Effector memory CD4-positive, alpha-beta T cell (primary cell): Measurements from ENCODE around the gene TRAPPC10.

Experiments
- DNase-seq, 3 donors: peaks; one replicate each; pipeline ENCODE4 v3.0.0-alpha.2; 2020
- H3K27ac ChIP-seq: 2 replicates; pipeline ENCODE4 v1.7.0; 2013; ENCODE audit warnings: mild to moderate bottlenecking, low read length, moderate library complexity; ENCODE audit not compliant: insufficient read depth, poor library complexity, severe bottlenecking
- H3K27me3 ChIP-seq: replicated peaks from 2 replicates; pipeline ENCODE4 v1.7.0; 2013; ENCODE audit warnings: mild to moderate bottlenecking, low read length; ENCODE audit not compliant: insufficient read depth, control insufficient read depth, poor library complexity, severe bottlenecking
- H3K36me3 ChIP-seq: 2 replicates; pipeline ENCODE4 v1.7.0; 2013; ENCODE audit warnings: mild to moderate bottlenecking, low read length, moderate library complexity; ENCODE audit not compliant: control insufficient read depth, insufficient read depth
- H3K4me1 ChIP-seq: 2 replicates; pipeline ENCODE4 v1.7.0; 2013; ENCODE audit warnings: low read length, mild to moderate bottlenecking; ENCODE audit not compliant: control insufficient read depth, insufficient read depth, poor library complexity, severe bottlenecking
- H3K4me3 ChIP-seq: 2 replicates; pipeline ENCODE4 v1.7.0; 2013; ENCODE audit warnings: low read length, low read depth, mild to moderate bottlenecking; ENCODE audit not compliant: insufficient read depth, poor library complexity, severe bottlenecking
- H3K9me3 ChIP-seq: 2 replicates; pipeline ENCODE4 v1.7.0; 2013; ENCODE audit warnings: mild to moderate bottlenecking, low read length, moderate library complexity; ENCODE audit not compliant: control insufficient read depth

TRAPPC10 gene

DNA sequence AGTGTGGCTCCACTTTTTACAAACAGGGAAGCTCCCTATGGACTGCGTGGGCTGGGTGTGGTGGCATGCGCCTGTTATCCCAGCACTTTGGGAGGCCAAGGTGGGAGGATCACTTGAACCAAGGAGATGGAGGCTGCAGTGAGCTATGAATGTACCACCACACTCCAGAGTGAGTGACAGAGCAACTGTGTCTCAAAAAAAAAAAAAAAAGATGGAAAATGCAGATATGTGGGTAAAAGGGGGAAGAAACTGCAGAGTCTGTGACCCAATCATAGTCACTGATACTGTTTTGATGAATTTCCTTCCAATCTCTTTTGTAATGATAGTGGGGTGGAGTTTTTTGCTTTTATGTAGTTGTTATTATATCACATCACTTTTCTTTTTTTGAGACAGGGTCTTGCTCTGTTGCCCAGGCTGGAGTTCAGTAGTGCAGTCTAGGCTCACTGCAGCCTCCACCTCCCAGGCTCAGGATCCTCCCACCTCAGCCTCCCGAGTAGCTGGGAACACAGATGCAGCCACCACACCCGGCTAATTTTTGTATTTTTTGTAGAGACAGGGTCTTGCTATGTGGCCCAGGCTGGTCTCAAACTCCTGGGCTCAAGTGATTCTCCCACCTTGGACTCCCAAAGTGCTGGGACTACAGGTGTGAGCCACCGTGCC is 8.7 kb upstream of the TRAPPC10 start:
- no peak overlapping the region for H3K27ac ChIP-seq
- no peak overlapping the region for H3K4me3 ChIP-seq
- no peaks in the 10 kb centered on the region for H3K36me3 ChIP-seq

DNA sequence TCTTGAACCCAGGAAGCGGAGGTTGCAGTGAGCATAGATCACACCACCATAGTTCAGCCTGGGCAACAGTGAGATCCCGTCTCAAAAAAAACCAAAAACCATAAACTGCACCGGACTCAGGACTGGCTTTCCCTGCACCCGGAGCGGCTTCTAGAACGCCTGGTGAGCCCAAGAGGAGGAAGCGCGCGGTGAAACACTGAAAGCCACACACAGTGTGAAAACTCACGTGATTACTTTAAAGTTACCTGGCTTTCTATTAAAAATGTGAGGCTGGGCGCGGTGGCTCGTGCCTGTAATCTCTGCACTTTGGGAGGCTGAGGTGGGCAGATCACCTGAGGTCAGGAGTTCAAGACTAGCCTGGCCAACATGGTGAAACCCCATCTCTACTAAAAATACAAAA is 7.0 kb upstream of the TRAPPC10 start:
- Histone ChIP-seq H3K27me3 (no peaks in the 10 kb centered on the region), H3K4me1 (no peaks in the 10 kb centered on the region), H3K4me3 (no peak overlapping the region), H3K27ac (no peak overlapping the region), H3K9me3 (no peaks in the 10 kb centered on the region), H3K36me3 (no peaks in the 10 kb centered on the region)
- no peak for DNase-seq

More for the DNA sequence above, 8.7 kb upstream of the TRAPPC10 start:
- Histone ChIP-seq H3K27me3 (no peaks in the 10 kb centered on the region), H3K4me1 (no peaks in the 10 kb centered on the region), H3K9me3 (no peaks in the 10 kb centered on the region)
- no peak for DNase-seq

DNA sequence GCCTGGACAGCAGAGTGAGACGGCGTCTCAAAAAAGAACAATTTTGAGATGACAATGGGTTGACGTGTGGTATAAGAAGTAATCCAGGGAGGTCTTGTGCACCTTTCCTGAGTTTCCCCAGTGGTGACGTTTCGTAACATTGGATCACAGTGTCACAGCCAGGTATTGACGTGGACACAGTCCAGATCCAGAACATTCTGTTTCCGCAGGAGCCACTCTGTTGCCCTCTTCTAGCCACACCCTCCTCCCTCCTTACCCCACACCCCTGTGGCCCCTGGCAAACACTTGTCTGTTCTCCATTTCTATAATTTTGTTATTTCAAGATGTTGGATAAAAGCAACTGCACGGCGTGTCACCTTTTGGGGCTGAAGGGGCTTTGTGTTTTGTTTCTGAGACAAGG is 6.5 kb upstream of the TRAPPC10 start:
- no peaks in the 10 kb centered on the region for H3K27me3 ChIP-seq
- H3K27ac ChIP-seq, result no peak overlapping the region
- H3K4me1 ChIP-seq, result no peaks in the 10 kb centered on the region
- no peaks in the 10 kb centered on the region for H3K36me3 ChIP-seq
- no peak for DNase-seq
- no peaks in the 10 kb centered on the region for H3K9me3 ChIP-seq
- H3K4me3 ChIP-seq, result no peak overlapping the region

DNA sequence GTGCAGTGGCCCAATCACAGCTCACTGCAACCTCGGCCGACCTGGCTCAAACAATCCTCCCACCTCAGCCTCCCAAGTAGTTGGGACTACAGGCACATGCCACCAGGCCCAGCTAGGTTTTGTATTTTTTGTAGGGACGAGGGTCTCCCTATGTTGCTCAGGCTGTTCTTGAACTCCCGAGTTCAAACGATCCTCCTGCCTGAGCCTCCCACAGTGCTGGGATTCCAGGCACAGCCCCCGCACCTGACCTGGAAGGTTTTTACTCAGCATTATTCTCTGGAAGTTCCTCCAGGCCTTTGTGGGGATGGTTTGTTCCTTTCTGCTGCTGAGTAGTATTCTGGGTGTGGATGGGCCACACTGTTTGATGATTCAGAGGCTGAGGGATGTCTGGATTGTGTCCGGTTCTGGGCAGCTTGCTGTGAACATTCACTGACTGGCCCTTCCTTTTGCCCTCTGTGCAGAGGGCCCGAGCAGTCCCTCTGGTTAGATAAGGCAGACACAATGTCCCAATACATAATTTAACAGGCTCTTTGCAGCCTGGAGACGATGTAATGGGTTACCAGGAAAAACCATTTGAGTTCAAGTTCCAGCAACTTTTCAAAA is 6.0 kb upstream of the TRAPPC10 start:
- DNase-seq, result no peak
- Histone ChIP-seq H3K4me3 (no peak overlapping the region), H3K27ac (no peak overlapping the region)

DNA sequence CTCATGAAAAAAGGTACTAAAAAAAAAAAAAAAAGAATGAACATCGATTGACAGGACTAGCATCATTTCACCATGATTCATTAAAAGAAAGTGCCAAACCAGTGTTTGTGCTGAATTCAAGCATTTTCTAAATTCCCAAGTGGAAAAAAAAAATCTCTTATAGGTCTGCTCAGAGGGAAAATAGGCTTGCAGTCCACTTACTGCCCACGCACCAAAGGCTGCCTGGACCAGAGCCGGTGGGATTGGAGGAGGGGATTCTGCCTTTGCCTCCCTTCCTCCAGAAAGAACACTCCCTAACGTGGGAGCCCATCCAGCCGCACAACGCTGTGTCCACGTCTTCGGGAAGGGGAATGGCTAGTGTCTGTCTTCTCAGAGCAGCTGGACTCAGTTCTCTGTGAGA is 5.5 kb upstream of the TRAPPC10 start:
- Histone ChIP-seq H3K36me3 (no peaks in the 10 kb centered on the region), H3K9me3 (no peaks in the 10 kb centered on the region), H3K4me3 (no peak overlapping the region), H3K4me1 (peaks cover 5% of the 10 kb centered on the region), H3K27ac (no peak overlapping the region), H3K27me3 (no peaks in the 10 kb centered on the region)
- DNase-seq, result no peak

More for the DNA sequence above, 6.0 kb upstream of the TRAPPC10 start:
- Histone ChIP-seq H3K27me3 (no peaks in the 10 kb centered on the region), H3K4me1 (no peaks in the 10 kb centered on the region), H3K36me3 (no peaks in the 10 kb centered on the region), H3K9me3 (no peaks in the 10 kb centered on the region)

GRCh38 chr21:44010429-44010828 is 1.7 kb upstream of the TRAPPC10 start:
- Histone ChIP-seq H3K27me3 (no peaks in the 10 kb centered on the region), H3K9me3 (no peaks in the 10 kb centered on the region), H3K4me3 (no peak overlapping the region), H3K36me3 (no peaks in the 10 kb centered on the region), H3K27ac (no peak overlapping the region), H3K4me1 (peaks cover 31% of the 10 kb centered on the region)
- DNase-seq, result no peak

DNA sequence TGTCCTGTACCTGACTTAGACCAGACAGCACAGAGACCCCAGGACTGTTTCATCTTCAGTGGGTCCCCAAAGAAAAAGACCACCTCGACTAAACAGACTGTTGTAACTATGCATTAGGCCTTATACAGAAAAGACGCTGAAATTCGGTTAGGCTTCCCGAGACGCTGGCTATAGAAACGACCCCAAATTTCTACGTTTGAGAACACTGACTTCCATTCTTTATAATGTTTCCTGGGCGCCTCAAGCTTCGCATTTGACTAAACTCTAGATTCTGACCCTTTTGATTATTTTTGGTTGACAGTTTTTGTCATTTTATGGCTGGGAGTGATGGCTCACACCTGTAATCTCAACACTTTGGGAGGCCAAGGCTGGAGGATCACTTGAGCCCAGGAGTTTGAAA is 986 bp upstream of the TRAPPC10 start:
- no peaks in the 10 kb centered on the region for H3K9me3 ChIP-seq
- no peaks in the 10 kb centered on the region for H3K36me3 ChIP-seq
- no peaks in the 10 kb centered on the region for H3K27me3 ChIP-seq
- H3K27ac ChIP-seq, result no peak overlapping the region
- no peak overlapping the region for H3K4me3 ChIP-seq
- H3K4me1 ChIP-seq, result peaks cover 36% of the 10 kb centered on the region
- DNase-seq, result no peak

GRCh38 chr21:44012474-44013379 is 618 bp downstream of the TRAPPC10 start:
- H3K4me1 ChIP-seq, result peaks cover 40% of the 10 kb centered on the region

DNA sequence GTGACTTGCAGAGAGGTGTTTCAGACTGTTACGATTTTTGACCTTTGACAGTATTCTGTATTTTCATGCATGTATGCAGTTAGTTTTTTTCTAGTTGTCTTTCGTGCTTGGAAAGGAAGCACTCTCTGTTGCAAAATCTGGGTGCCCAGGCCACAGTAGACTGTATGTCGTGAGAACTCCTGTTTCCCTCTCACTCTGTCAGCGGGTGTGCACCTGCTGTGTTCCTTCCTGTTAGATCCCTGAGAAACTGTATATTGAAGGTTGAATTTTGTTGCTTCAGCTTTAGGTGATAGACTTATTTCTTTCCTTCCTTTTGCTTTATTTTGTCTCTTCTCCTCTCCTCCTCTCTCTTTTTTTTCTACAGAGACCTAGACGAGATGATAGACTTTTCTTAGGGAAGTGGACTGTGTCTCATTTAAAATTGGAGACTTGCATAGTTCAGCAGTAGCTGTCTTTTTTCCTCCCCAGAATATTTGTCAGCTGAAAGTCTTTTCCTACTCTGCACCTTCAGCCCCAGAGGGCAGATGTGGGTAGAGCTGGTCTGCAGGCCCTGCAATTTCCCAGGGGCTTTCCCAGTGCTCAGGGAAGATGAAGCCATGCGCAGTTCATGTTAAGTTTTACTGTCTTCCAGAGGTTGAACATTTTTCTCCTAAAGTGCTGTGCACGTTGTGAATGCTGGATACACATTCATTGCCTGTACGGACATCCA is 1.4 kb downstream of the TRAPPC10 start:
- Histone ChIP-seq H3K27me3 (no peaks in the 10 kb centered on the region), H3K4me1 (peaks cover 48% of the 10 kb centered on the region), H3K9me3 (no peaks in the 10 kb centered on the region), H3K36me3 (no peaks in the 10 kb centered on the region), H3K4me3 (peak overlapping the region; percentile 70), H3K27ac (peak overlapping the region; percentile 84)
- peak; percentile 28 to 42 (median 39) for DNase-seq

More at GRCh38 chr21:44012474-44013379, 618 bp downstream of the TRAPPC10 start:
- Histone ChIP-seq H3K9me3 (no peaks in the 10 kb centered on the region), H3K36me3 (no peaks in the 10 kb centered on the region), H3K4me3 (peak overlapping the region; percentile 70), H3K27ac (peak overlapping the region; percentile 84), H3K27me3 (no peaks in the 10 kb centered on the region)
- peak; percentile 68 to 76 (median 70) for DNase-seq
